WERI-Rb-1 (cell line): ENCODE measurements around the gene ARIH2.

ENCODE experiments used
- DNase-seq: peaks from one replicate; pipeline ENCODE4 v3.0.0-alpha.2; 2020
- H3K27ac ChIP-seq: fragments of 250-450 bp; sonication (Bioruptor Pico); 2 replicates; pipeline ENCODE4 v1.5.1; 2020; ENCODE audit warnings: mild to moderate bottlenecking, moderate library complexity
- H3K27me3 ChIP-seq: fragments of 250-450 bp; sonication (Bioruptor Pico); 2 replicates; pipeline ENCODE4 v1.5.1; 2021; ENCODE audit warnings: mild to moderate bottlenecking, low read depth, moderate library complexity; ENCODE audit not compliant: insufficient read depth, severe bottlenecking
- H3K36me3 ChIP-seq: fragments of 250-450 bp; sonication (Bioruptor Pico); 2 replicates; pipeline ENCODE4 v1.5.1; 2020; ENCODE audit warnings: mild to moderate bottlenecking, moderate library complexity
- H3K4me3 ChIP-seq: 2 replicates; pipeline ENCODE4 v1.5.1; 2011; ENCODE audit warnings: low read depth, mild to moderate bottlenecking, control low read depth, low read length
- H3K9me3 ChIP-seq: fragments of 250-450 bp; sonication (Bioruptor Pico); 2 replicates; pipeline ENCODE4 v1.5.1; 2021; ENCODE audit warnings: mild to moderate bottlenecking, moderate library complexity; ENCODE audit not compliant: severe bottlenecking
- TF ChIP-seq, protein P1 (sequence below): IDR thresholded peaks from 2 replicates; pipeline ENCODE4 v1.5.1; 2011; ENCODE audit warnings: low read depth, mild to moderate bottlenecking, control low read depth, inconsistent platforms, low read length

Gene ARIH2

DNA sequence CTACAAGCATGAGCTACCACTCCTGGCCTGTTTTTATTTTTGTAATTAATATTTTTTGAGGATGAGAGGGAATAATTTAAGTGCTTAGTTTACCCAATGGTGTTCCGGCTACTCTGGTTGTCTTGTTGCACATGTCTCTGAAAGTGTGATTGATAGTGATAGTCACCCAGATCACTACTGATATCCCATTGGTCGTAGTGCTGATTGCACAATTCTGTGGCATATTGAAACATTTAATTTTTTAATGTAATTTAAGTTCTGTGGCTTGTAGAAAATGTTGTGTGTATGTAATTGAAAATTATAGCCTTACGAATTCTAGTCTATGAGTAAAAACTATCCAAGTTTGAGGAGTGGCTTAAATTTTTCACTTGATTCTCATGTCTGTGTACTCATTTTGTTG lies 11.9 kb downstream of the ARIH2 start:
- Histone ChIP-seq H3K9me3 (no peaks in the 10 kb centered on the region), H3K27me3 (no peaks in the 10 kb centered on the region), H3K4me3 (no peak overlapping the region), H3K27ac (no peak overlapping the region), H3K36me3 (peaks cover 88% of the 10 kb centered on the region)
- TF ChIP-seq, protein P1, sequence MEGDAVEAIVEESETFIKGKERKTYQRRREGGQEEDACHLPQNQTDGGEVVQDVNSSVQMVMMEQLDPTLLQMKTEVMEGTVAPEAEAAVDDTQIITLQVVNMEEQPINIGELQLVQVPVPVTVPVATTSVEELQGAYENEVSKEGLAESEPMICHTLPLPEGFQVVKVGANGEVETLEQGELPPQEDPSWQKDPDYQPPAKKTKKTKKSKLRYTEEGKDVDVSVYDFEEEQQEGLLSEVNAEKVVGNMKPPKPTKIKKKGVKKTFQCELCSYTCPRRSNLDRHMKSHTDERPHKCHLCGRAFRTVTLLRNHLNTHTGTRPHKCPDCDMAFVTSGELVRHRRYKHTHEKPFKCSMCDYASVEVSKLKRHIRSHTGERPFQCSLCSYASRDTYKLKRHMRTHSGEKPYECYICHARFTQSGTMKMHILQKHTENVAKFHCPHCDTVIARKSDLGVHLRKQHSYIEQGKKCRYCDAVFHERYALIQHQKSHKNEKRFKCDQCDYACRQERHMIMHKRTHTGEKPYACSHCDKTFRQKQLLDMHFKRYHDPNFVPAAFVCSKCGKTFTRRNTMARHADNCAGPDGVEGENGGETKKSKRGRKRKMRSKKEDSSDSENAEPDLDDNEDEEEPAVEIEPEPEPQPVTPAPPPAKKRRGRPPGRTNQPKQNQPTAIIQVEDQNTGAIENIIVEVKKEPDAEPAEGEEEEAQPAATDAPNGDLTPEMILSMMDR: no peak
- DNase-seq: no peak

DNA sequence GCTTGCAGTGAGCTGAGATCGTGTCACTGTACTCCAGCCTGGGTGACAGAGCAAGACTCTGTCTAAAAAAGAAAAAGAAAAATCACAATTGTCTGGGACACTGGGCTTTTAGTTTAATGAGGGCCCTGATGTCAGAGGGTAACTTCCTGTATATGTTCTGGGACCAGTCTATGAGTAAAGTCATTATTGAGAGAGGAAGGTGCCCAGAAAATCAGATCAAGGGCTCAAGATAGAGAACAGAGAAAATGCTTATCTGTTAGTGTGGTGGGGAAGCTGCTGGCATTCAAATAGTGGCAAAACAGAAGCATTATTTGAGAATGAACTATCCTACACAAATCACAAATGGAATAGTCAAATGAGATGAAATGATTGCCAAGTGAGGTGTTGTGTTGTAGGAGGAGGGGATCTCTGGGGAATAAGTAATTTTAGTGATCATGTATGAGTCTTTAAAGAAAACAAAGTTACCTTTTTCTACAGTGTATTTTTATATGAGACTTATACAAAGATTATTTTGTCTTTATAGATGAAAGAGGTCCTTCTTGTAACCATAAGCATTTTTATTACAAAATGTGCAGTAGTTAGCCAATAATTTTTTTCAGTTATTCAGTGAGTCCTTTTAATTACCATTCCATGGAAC lies 13.4 kb downstream of the ARIH2 start:
- Histone ChIP-seq H3K27ac (no peak overlapping the region), H3K27me3 (no peaks in the 10 kb centered on the region), H3K4me3 (no peak overlapping the region), H3K9me3 (no peaks in the 10 kb centered on the region), H3K36me3 (peaks cover 81% of the 10 kb centered on the region)
- TF ChIP-seq, protein P1: no peak
- no peak for DNase-seq

DNA sequence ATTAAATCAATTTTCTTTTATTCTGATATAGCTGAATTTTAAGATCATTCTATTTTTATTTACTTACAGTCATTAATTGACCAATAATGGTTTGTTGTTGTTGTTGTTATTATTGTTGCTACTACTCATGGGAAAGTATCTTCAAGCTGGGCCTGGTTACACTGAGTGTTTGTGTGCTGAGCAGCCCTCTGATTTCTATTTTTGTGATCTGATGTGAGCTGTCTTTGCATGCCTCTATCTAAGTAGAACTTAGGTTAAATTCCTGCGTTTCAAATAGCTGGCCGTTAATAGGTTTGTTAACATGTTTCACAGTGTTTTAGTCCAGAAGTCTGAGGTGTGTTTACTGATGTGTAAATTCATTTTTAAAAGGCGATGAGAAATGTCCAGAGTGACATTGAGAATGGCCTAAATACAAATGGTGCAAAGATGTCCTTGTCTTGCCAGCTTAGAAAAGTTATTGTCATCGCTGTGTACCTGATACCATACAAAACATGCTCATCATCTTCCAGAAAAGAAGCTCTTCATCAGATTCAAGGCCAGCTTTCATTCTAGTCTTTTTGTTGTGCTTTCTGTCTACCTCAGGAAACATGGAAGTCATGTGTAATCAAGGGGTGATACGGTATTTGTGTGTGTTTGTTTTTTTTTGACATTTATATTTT lies 15.8 kb downstream of the ARIH2 start:
- DNase-seq: no peak
- H3K9me3 ChIP-seq: no peaks in the 10 kb centered on the region
- peaks cover 63% of the 10 kb centered on the region for H3K36me3 ChIP-seq
- H3K27me3 ChIP-seq: no peaks in the 10 kb centered on the region
- TF ChIP-seq, protein P1: no peak
- no peak overlapping the region for H3K27ac ChIP-seq
- no peak overlapping the region for H3K4me3 ChIP-seq

DNA sequence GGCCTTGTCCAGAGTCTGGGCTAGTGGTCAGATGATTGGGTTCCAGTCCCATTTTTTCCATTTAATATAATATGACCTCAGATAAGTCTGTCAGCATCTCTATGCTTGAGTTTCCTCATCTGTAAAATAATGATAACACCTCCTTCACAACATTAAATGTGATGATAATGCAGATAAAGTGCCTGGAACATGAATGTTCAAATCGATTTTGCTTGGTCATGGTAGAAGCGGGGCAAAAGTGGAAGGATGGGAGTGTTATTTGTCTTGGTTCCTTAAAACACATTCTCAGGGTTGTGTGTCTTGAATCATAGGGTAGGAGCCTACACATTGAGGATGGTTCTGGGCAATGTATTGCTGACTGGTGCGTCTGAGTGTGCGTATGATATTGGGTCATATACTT lies 16.9 kb downstream of the ARIH2 start:
- Histone ChIP-seq H3K27ac (no peak overlapping the region), H3K9me3 (no peaks in the 10 kb centered on the region), H3K36me3 (peaks cover 52% of the 10 kb centered on the region), H3K4me3 (no peak overlapping the region), H3K27me3 (no peaks in the 10 kb centered on the region)
- DNase-seq: no peak
- TF ChIP-seq, protein P1: no peak

DNA sequence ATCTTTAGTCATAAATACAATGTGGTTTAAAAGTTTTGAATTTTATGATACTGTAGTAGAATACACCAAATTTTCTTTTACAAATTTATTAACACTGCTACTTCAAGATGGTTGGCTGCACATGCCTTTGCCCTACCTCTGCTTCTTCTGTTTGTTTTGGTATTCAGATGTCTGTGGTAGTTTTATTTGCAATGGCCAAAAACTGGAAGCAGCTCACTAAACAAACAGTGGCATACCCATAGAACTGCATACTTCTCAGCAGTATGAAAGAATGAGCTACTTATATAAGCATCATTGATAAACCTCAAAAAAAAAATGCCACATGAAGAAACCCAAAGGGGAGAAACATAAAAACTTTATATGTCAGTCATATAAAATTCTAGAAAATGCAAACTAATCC lies 19.5 kb downstream of the ARIH2 start:
- H3K36me3 ChIP-seq: peaks cover 35% of the 10 kb centered on the region
- no peak overlapping the region for H3K27ac ChIP-seq

More for the DNA sequence above, 19.5 kb downstream of the ARIH2 start:
- TF ChIP-seq, protein P1: no peak
- no peaks in the 10 kb centered on the region for H3K9me3 ChIP-seq
- H3K4me3 ChIP-seq: no peak overlapping the region
- no peak for DNase-seq
- H3K27me3 ChIP-seq: no peaks in the 10 kb centered on the region
